Inferior parietal cortex (tissue), 1 donor: ENCODE data around the gene TARS3.
"Not testable (repeated sequence)": the region's sequence is repeated elsewhere in the genome, so short reads cannot be mapped to it uniquely, and the experiment has no call there.

Source experiments
- DNase-seq: peaks from one replicate; pipeline ENCODE4 v3.0.0-alpha.2; 2016; ENCODE audit errors: extremely low spot score

Gene TARS3

GRCh38 chr15:101654624-101655337, 69.5 kb downstream of the TARS3 start:
- DNase-seq, result not testable (repeated sequence)

GRCh38 chr15:101654171-101654570, 70.1 kb downstream of the TARS3 start:
- DNase-seq, result no peak

- no peak for DNase-seq
Observed at GRCh38 chr15:101652786-101653430, 71.4 kb downstream of the TARS3 start.

GRCh38 chr15:101652098-101652785, 72.0 kb downstream of the TARS3 start, which contains the start of gene TM2D3:
Gene TM2D3 (minus strand): TSS chr15:101652381. CDS start chr15:101652361, 20 bp downstream.
- DNase-seq, result peak; percentile 90

- DNase-seq, result peak; percentile 41
Observed at GRCh38 chr15:101651554-101652097, 72.6 kb downstream of the TARS3 start.

GRCh38 chr15:101650145-101650544, 74.1 kb downstream of the TARS3 start:
- no peak for DNase-seq

GRCh38 chr15:101648356-101648755, 75.9 kb downstream of the TARS3 start:
- DNase-seq, result no peak

- DNase-seq, result no peak
Observed at GRCh38 chr15:101647251-101647650, 77.0 kb downstream of the TARS3 start.

GRCh38 chr15:101646672-101647071, 77.6 kb downstream of the TARS3 start:
- DNase-seq, result no peak

GRCh38 chr15:101642361-101642760, 81.9 kb downstream of the TARS3 start:
- peak; percentile 58 for DNase-seq

- DNase-seq, result no peak
Observed at GRCh38 chr15:101641894-101642293, 82.4 kb downstream of the TARS3 start.

GRCh38 chr15:101641129-101641764, 83.0 kb downstream of the TARS3 start:
- DNase-seq, result peak; percentile 93

GRCh38 chr15:101639667-101640066, 84.6 kb downstream of the TARS3 start:
- DNase-seq, result no peak

GRCh38 chr15:101637919-101638318, 86.4 kb downstream of the TARS3 start:
- no peak for DNase-seq

- no peak for DNase-seq
Observed at GRCh38 chr15:101637516-101637915, 86.8 kb downstream of the TARS3 start.

- no peak for DNase-seq
Observed at GRCh38 chr15:101637038-101637437, 87.2 kb downstream of the TARS3 start.

GRCh38 chr15:101635944-101636727, 88.1 kb downstream of the TARS3 start:
- no peak for DNase-seq

GRCh38 chr15:101633356-101633755, 90.9 kb downstream of the TARS3 start:
- no peak for DNase-seq

GRCh38 chr15:101626729-101627128, 97.5 kb downstream of the TARS3 start:
- DNase-seq, result not testable (repeated sequence)

GRCh38 chr15:101625980-101626379, 98.3 kb downstream of the TARS3 start:
- DNase-seq, result no peak

- DNase-seq, result no peak
Observed at GRCh38 chr15:101625184-101625583, 99.1 kb downstream of the TARS3 start.
